K562 (cell line): Measurements from ENCODE around the gene FHL1. TPM values are rescaled to one million over a fixed set of nuclear protein-coding genes. Genes with fewer than 3 reads are reported as not detected.
A peak's percentile ranks its signal among the peaks of the same experiment; 100 is the strongest.

Experiments
- ATAC-seq: fragments of 200-7000 bp; cut with Tn5 transposase; 3 replicates; pipeline ENCODE4 v1.9.1; 2020; ENCODE audit warnings: moderate library complexity
- BruUV-seq: library from RNA; stranded (reverse); fragments of 400-500 nt; replicated peaks from 2 replicates; lab custom pipeline; 2021; lab: Mats Ljungman, UMichigan
- CTCF ChIA-PET: fragments of 300-600 bp; formaldehyde crosslinking; extraction: SDS; loops from one replicate; lab custom pipeline; 2021; ENCODE audit warnings: low intra/inter-chr PET ratio; lab: Yijun Ruan, JAX
- POLR2A ChIA-PET: fragments of 300-600, 350-650 bp; sonication (Branson Sonifier 250); formaldehyde crosslinking; extraction: SDS; loops from one replicate; lab custom pipeline; 2021; ENCODE audit warnings: antibody characterized with exemption, inconsistent platforms; lab: Yijun Ruan, JAX
- DNase-seq, 4 experiments: peaks; one replicate each; pipeline versions ENCODE4 v3.0.0 to v3.0.0-alpha.2; 2011 to 2018; ENCODE audit warnings: low spot score in 3 of 4, mixed read lengths in 3 of 4; ENCODE audit errors: extremely low read depth in 1 of 4
- FAIRE-seq: peaks from 2 replicates; lab custom pipeline; 2011; peaks lifted over from hg19 to GRCh38; lab: Jason Lieb, UNC
- H2AFZ ChIP-seq: 2 replicates; pipeline ENCODE4 v1.6.0; 2011; ENCODE audit warnings: low read depth, low read length, control low read depth, inconsistent platforms
- H3K27ac ChIP-seq: fragments of 200-600 bp; 3 replicates; pipeline ENCODE4 v1.8.0; 2011; ENCODE audit warnings: low read depth, mild to moderate bottlenecking, control low read depth, inconsistent platforms, low read length, moderate library complexity, mixed read lengths; ENCODE audit errors: extremely low read depth
- H3K27me3 ChIP-seq, 2 experiments: fragments of 300-600 bp in 1 of 2; 2 replicates in 1 of 2; 3 replicates in 1 of 2; pipeline versions ENCODE4 v1.6.0 to v1.8.0; 2011; ENCODE audit warnings: inconsistent platforms in 2 of 2, low read length in 2 of 2, mild to moderate bottlenecking in 1 of 2, mixed read lengths in 1 of 2, moderate library complexity in 1 of 2; ENCODE audit not compliant: control insufficient read depth in 2 of 2, insufficient read depth in 2 of 2
- H3K36me3 ChIP-seq: fragments of 300-600 bp; 3 replicates; pipeline ENCODE4 v1.8.0; 2011; ENCODE audit warnings: mild to moderate bottlenecking, low read length, inconsistent platforms; ENCODE audit not compliant: control insufficient read depth, insufficient read depth
- H3K4me1 ChIP-seq, 2 experiments: fragments of 200-600 bp in 1 of 2; replicated peaks in 1 of 2; 2 replicates in 1 of 2; 3 replicates in 1 of 2; pipeline versions ENCODE4 v1.5.1 to v1.8.0; 2011; ENCODE audit warnings: inconsistent platforms in 2 of 2, low read length in 2 of 2, mild to moderate bottlenecking in 1 of 2, mixed read lengths in 1 of 2, moderate library complexity in 1 of 2; ENCODE audit not compliant: control insufficient read depth in 2 of 2, insufficient read depth in 2 of 2
- H3K4me2 ChIP-seq: 2 replicates; pipeline ENCODE4 v1.6.1; 2011; ENCODE audit warnings: low read length, control low read depth, inconsistent platforms, mixed read lengths; ENCODE audit not compliant: insufficient read depth
- H3K4me3 ChIP-seq: fragments of 200-600 bp; sonication (generic), shearing (Covaris generic); 2 replicates; pipeline ENCODE4 v1.5.1; 2016; ENCODE audit warnings: control low read depth, inconsistent platforms
- H3K79me2 ChIP-seq: fragments of 200-600 bp; 3 replicates; pipeline ENCODE4 v1.8.0; 2011; ENCODE audit warnings: low read length, inconsistent platforms; ENCODE audit not compliant: control insufficient read depth, insufficient read depth
- H3K9ac ChIP-seq, 2 experiments: 2 replicates each; pipeline versions ENCODE4 v1.6.0 to v1.6.1; 2011; ENCODE audit warnings: low read depth in 2 of 2, low read length in 2 of 2, control low read depth in 1 of 2, inconsistent platforms in 1 of 2, mild to moderate bottlenecking in 1 of 2, mixed read lengths in 1 of 2; ENCODE audit not compliant: insufficient read depth in 1 of 2
- H3K9me1 ChIP-seq: one replicate; pipeline ENCODE4 v1.6.0; 2011; ENCODE audit warnings: inconsistent platforms, mild to moderate bottlenecking, low read length, moderate library complexity; ENCODE audit not compliant: control insufficient read depth, insufficient read depth
- H3K9me3 ChIP-seq: replicated peaks from 2 replicates; pipeline ENCODE4 v1.5.1; 2011; ENCODE audit warnings: low read depth, low read length, inconsistent platforms; ENCODE audit not compliant: control insufficient read depth, insufficient read depth
- H4K20me1 ChIP-seq: replicated peaks from 2 replicates; pipeline ENCODE4 v1.6.1; 2011; ENCODE audit warnings: low read length, inconsistent platforms, mixed read lengths; ENCODE audit not compliant: control insufficient read depth, insufficient read depth
- DACH1 ChIP-seq: fragments of 450-650 bp; IDR thresholded peaks from 2 replicates; pipeline ENCODE4 v1.6.1; 2018; ENCODE audit not compliant: partially characterized antibody
- EGR1 ChIP-seq: fragments of 450-650 bp; conservative IDR thresholded peaks from 2 replicates; pipeline ENCODE4 v1.6.1; 2017; ENCODE audit warnings: mild to moderate bottlenecking
- POLR2G ChIP-seq: fragments of 200-400 bp; formaldehyde crosslinking; IDR thresholded peaks from 2 replicates; pipeline ENCODE4 v1.6.1; 2017; ENCODE audit warnings: low read depth, mild to moderate bottlenecking, antibody characterized with exemption, low read length, moderate library complexity
- ZNF668 ChIP-seq: fragments of 250-450 bp; sonication (Bioruptor Pico); IDR thresholded peaks from 2 replicates; pipeline ENCODE4 v1.8.0; 2022; ENCODE audit warnings: mild to moderate bottlenecking, inconsistent platforms
- ZNF766 ChIP-seq: fragments of 200-800 bp; sonication (Bioruptor generic); conservative IDR thresholded peaks from 2 replicates; pipeline ENCODE4 v1.6.1; 2016; ENCODE audit warnings: missing genetic modification characterization, missing compliant biosample characterization
- ZNF77 ChIP-seq: fragments of 250-450 bp; sonication (Bioruptor Pico); IDR thresholded peaks from 2 replicates; pipeline ENCODE4 v1.5.0; 2020
- WGBS: fragments of 100-300 bp; shearing (Covaris generic); methylation state at CpG from one replicate; pipeline ENCODE4 v1.1.6; 2016; ENCODE audit warnings: low coverage, mixed read lengths; ENCODE audit not compliant: insufficient coverage; ENCODE audit errors: missing lambda C conversion rate; 5-methylcytosine and 5-hydroxymethylcytosine counted together
- in situ Hi-C: fragments of 300-500 bp; cut with MboI; formaldehyde crosslinking; loops from 4 replicates; pipeline ENCODE4 v1.15.0; 2018; ENCODE audit warnings: inconsistent platforms, mixed read lengths
- intact Hi-C: fragments of 100-400 bp; cut with micrococcal nuclease; formaldehyde crosslinking; loops from 2 replicates; pipeline ENCODE4 v1.14.2; 2022
- polyA plus RNA-seq, 8 experiments: library from polyadenylated mRNA; depleted of rRNA in 4 of 8; stranded (reverse) in 5 of 8; unstranded in 3 of 8; fragments of >200 nt; fragmentation: Nextera tagmentation in 2 of 8; fragmentation: Illumina TruSeq in 1 of 8; extraction: Ambion mirVana in 2 of 8; extraction: Trizol in 1 of 8; gene quantifications; 2 replicates each; pipeline versions ENCODE4 v1.2.1 to v1.2.3, GENCODE V29; 2011 to 2014; ENCODE audit warnings: inconsistent platforms in 1 of 8, missing spikeins in 1 of 8
- total RNA-seq, 7 experiments: library from RNA; depleted of rRNA in 6 of 7; stranded (reverse); fragments of >200 nt in 6 of 7; fragmentation: Illumina TruSeq in 2 of 7; extraction: Trizol in 2 of 7; gene quantifications; 2 replicates each; pipeline versions ENCODE4 v1.2.1 to v1.2.3, GENCODE V29; 2011 to 2021; ENCODE audit warnings: low replicate concordance in 1 of 7
- TF ChIP-seq, protein P1 (sequence below): IDR thresholded peaks from 3 replicates; pipeline ENCODE4 v1.6.1; 2011; ENCODE audit warnings: borderline replicate concordance, mild to moderate bottlenecking; ENCODE audit not compliant: insufficient read length, insufficient read depth
- TF ChIP-seq, protein P2 (sequence below): fragments of 450-650 bp; formaldehyde crosslinking; IDR thresholded peaks from 2 replicates; pipeline ENCODE4 v1.4.0; 2022; ENCODE audit warnings: missing genetic modification characterization

Gene FHL1
- total and polyA plus RNA-seq, 9 of the 15 experiments (the other 6 are each of a cell fraction or from before 2014, with no cell fraction given) = 0.03 to 3.0 (median 0.13) TPM; not detected in 1

DNA sequence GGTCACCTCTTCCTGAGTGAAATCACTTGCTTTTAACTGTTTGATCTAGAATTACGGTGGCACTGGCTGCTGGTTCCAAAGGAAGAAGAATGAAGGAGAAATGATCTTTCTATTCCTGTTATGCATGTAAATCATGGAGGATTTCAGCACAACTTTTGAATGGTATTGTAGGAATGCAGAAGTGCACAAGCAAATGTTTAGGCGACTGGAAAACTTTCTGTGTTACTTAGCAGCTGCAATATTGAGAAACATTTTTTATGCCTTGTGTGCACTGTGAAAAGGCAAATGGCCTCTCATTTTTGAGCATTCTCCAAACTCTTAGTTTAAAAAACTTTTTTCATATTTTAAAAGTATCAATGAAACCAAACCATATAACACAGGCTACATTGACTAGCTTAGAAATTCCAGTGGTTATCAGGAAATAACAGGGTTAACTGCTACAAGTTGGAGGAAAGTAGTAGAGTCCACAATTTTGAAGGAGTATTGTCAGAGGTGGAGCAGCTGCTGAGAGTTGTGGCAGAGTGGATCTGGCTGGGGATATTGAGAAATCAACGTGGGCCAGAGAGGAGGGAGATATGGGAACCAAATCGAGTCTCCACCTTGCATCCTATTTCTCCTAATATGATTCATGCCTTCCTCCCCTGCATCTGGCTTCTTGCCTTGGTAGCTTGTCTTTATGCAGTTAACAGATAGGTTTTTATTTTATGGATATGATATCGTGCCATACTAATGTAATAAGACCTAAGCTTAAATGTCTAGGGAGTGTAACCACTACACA lies 32.0 kb upstream of the FHL1 start (continued):
- TF ChIP-seq, protein P1, sequence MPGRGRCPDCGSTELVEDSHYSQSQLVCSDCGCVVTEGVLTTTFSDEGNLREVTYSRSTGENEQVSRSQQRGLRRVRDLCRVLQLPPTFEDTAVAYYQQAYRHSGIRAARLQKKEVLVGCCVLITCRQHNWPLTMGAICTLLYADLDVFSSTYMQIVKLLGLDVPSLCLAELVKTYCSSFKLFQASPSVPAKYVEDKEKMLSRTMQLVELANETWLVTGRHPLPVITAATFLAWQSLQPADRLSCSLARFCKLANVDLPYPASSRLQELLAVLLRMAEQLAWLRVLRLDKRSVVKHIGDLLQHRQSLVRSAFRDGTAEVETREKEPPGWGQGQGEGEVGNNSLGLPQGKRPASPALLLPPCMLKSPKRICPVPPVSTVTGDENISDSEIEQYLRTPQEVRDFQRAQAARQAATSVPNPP = no peak
- TF ChIP-seq ZNF668 (CRISPR knock-in tag) = no peak
- TF ChIP-seq, protein P2, sequence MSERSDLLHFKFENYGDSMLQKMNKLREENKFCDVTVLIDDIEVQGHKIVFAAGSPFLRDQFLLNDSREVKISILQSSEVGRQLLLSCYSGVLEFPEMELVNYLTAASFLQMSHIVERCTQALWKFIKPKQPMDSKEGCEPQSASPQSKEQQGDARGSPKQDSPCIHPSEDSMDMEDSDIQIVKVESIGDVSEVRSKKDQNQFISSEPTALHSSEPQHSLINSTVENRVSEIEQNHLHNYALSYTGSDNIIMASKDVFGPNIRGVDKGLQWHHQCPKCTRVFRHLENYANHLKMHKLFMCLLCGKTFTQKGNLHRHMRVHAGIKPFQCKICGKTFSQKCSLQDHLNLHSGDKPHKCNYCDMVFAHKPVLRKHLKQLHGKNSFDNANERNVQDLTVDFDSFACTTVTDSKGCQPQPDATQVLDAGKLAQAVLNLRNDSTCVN (CRISPR knock-in tag) = no peak
- TF ChIP-seq DACH1 = no peak

DNA sequence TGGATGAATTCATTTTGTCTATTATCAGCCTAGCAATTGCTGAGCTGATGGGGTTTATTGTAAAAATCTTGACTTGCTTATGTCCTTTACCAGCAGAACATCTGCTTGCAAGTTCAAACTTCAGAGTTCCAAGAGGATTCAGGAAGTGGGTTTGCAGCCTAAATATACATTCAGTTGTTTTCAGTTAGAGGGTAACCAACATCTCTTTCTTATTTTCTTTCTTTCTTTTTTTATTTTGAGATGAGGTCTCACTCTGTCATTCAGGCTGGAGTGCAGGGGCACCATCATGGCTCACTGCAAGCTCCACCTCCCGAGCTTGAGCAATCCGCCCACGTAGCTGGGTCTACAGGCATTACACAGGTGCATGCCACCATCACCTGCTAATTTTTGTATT lies 31.4 kb upstream of the FHL1 start:
- Histone ChIP-seq H3K27me3 (no peaks in the 10 kb centered on the region; a peak in 1 of 5 replicates), H3K36me3 (no peaks in the 10 kb centered on the region), H3K4me1 (no peaks in the 10 kb centered on the region), H3K9me3 (no peaks in the 10 kb centered on the region), H3K9me1 (no peaks in the 10 kb centered on the region), H4K20me1 (no peaks in the 10 kb centered on the region), H3K4me2 (no peak overlapping the region), H3K4me3 (no peak overlapping the region), H3K9ac (no peak overlapping the region), H3K27ac (no peak overlapping the region), H3K79me2 (no peaks in the 10 kb centered on the region), H2AFZ (no peak overlapping the region)
- no peak for ATAC-seq
- no peak for FAIRE-seq
- CTCF ChIA-PET = no interaction called here
- TF ChIP-seq ZNF668 (CRISPR knock-in tag) = no peak
- TF ChIP-seq ZNF766 = no peak
- TF ChIP-seq EGR1 = 0 out of 2 replicates have a peak, but pooled peaks have one; percentile 30
- no peak for TF ChIP-seq ZNF77 (CRISPR knock-in tag)
- TF ChIP-seq POLR2G = no peak
- intact Hi-C loops (no loop called here), in situ Hi-C loops (no loop called here)
- BruUV-seq = no TSS peak
- POLR2A ChIA-PET = interaction anchor here (1.3 kb wide), 1 partner anchor 9 kb away, joined by 6 read pairs; no protein-coding TSS in a partner anchor
- 13% methylated on average over 3 of the region's 3 CpGs for WGBS
- no peak for DNase-seq
